Osteocyte (in vitro differentiated cells): ENCODE measurements around the gene HUS1. TPM values are rescaled to one million over a fixed set of nuclear protein-coding genes. Genes with fewer than 3 reads are reported as not detected.

Source experiments
- DNase-seq: peaks from one replicate; pipeline ENCODE4 v3.0.0; 2021; ENCODE audit warnings: mixed read lengths; ENCODE audit not compliant: unreplicated experiment; ENCODE audit errors: extremely low spot score
- H3K27ac Mint-ChIP-seq: one replicate; pipeline ENCODE4 v1.8.0; 2021; ENCODE audit warnings: mild to moderate bottlenecking, mixed read lengths; ENCODE audit not compliant: unreplicated experiment
- H3K27me3 Mint-ChIP-seq: one replicate; pipeline ENCODE4 v1.8.0; 2021; ENCODE audit warnings: mixed read lengths; ENCODE audit not compliant: unreplicated experiment
- H3K36me3 Mint-ChIP-seq: one replicate; pipeline ENCODE4 v1.8.0; 2021; ENCODE audit warnings: mixed read lengths; ENCODE audit not compliant: unreplicated experiment
- H3K4me1 Mint-ChIP-seq: one replicate; pipeline ENCODE4 v1.8.0; 2021; ENCODE audit warnings: mixed read lengths; ENCODE audit not compliant: unreplicated experiment
- H3K4me3 Mint-ChIP-seq: one replicate; pipeline ENCODE4 v1.8.0; 2021; ENCODE audit warnings: mild to moderate bottlenecking, moderate library complexity, mixed read lengths; ENCODE audit not compliant: unreplicated experiment
- H3K9me3 Mint-ChIP-seq: one replicate; pipeline ENCODE4 v1.8.0; 2021; ENCODE audit warnings: mixed read lengths; ENCODE audit not compliant: unreplicated experiment
- CTCF ChIP-seq: fragments of 200-600 bp; sonication (generic); IDR thresholded peaks from 2 replicates; pipeline ENCODE4 v1.5.0; 2021; ENCODE audit warnings: antibody characterized with exemption, mild to moderate bottlenecking, moderate library complexity
- total RNA-seq: library from RNA; stranded (reverse); gene quantifications from 2 replicates; pipeline ENCODE4 v1.2.1, GENCODE V29; 2021

Gene HUS1
- total RNA-seq, 1 donor from 2014 or later = 28.8 TPM

GRCh38 chr7:47951374-47951773, 28.0 kb downstream of the HUS1 start:
- Mint-ChIP-seq H3K27ac (no peak overlapping the region), H3K27me3 (no peaks in the 10 kb centered on the region)

GRCh38 chr7:47950714-47951113, 28.7 kb downstream of the HUS1 start:
- H3K36me3 Mint-ChIP-seq = peaks cover 3% of the 10 kb centered on the region
- H3K4me3 Mint-ChIP-seq = no peak overlapping the region
- H3K4me1 Mint-ChIP-seq = peaks cover 8% of the 10 kb centered on the region
- H3K27ac Mint-ChIP-seq = no peak overlapping the region
- peak; percentile 34 for DNase-seq
- H3K27me3 Mint-ChIP-seq = no peaks in the 10 kb centered on the region
- no peak for TF ChIP-seq CTCF
- no peaks in the 10 kb centered on the region for H3K9me3 Mint-ChIP-seq

More at GRCh38 chr7:47951374-47951773, 28.0 kb downstream of the HUS1 start:
- Mint-ChIP-seq H3K9me3 (no peaks in the 10 kb centered on the region), H3K36me3 (peaks cover 3% of the 10 kb centered on the region), H3K4me3 (no peak overlapping the region), H3K4me1 (peaks cover 8% of the 10 kb centered on the region)
- no peak for TF ChIP-seq CTCF
- DNase-seq = no peak

DNA sequence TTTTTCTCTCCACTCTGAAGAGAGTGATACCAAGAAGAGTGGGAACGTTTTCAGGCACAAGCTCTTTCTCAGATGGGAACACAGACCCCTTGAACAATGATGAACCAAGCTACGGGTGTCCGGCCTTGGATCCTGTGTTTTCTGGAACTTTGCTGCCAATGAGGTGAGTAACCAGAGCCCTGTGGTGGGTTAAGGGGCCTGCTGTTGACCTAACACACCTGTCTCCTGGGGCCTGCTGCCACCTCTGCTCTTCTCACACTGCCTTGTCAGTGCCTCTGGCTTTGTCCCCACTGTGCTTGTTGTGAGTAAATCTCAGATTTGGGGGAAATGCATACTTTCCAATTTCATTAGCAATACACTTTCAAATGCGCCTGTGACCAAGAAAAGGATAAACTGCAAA, 29.7 kb downstream of the HUS1 start:
- no peaks in the 10 kb centered on the region for H3K27me3 Mint-ChIP-seq
- DNase-seq = peak; percentile 57
- peaks cover 3% of the 10 kb centered on the region for H3K36me3 Mint-ChIP-seq
- peaks cover 10% of the 10 kb centered on the region for H3K4me1 Mint-ChIP-seq
- no peak for TF ChIP-seq CTCF
- H3K9me3 Mint-ChIP-seq = no peaks in the 10 kb centered on the region
- H3K27ac Mint-ChIP-seq = no peak overlapping the region
- no peak overlapping the region for H3K4me3 Mint-ChIP-seq

- peak; percentile 54 for DNase-seq
- no peaks in the 10 kb centered on the region for H3K27me3 Mint-ChIP-seq
- TF ChIP-seq CTCF = no peak
- no peaks in the 10 kb centered on the region for H3K9me3 Mint-ChIP-seq
- no peak within 1 kb of the TSS for H3K4me3 Mint-ChIP-seq
- peaks cover 20% of the 10 kb centered on the region for H3K4me1 Mint-ChIP-seq
- no peak within 1 kb of the TSS for H3K27ac Mint-ChIP-seq
- no peaks in the 10 kb centered on the region for H3K36me3 Mint-ChIP-seq
Observed at GRCh38 chr7:47948141-47948790, 31.1 kb downstream of the HUS1 start, which contains the start of gene PKD1L1. Gene PKD1L1 (minus strand): TSS chr7:47948466. CDS start chr7:47948440, 26 bp downstream.

DNA sequence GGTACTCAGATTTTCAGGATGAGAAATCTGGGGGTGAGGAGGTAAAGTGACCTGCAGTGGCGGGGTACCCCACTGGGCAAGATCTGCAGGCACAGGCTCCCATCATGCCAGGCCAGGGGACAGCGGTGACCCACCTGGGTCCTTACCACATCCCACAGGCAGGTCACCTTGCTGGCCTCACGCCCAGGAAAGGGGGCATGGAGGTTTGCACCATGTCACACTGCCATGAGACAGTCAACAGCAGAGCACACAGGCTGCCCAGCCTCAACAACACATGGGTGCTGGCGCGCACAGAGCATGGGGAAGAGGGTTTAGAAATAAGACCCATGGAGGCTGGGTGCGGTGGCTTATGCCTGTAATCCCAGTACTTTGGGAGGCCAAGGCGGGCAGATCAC, 32.1 kb downstream of the HUS1 start:
- Mint-ChIP-seq H3K36me3 (no peaks in the 10 kb centered on the region), H3K27ac (no peak overlapping the region), H3K4me1 (peaks cover 23% of the 10 kb centered on the region), H3K9me3 (no peaks in the 10 kb centered on the region), H3K4me3 (no peak overlapping the region), H3K27me3 (no peaks in the 10 kb centered on the region)
- TF ChIP-seq CTCF = no peak
- peak; percentile 57 for DNase-seq
